SK-N-SH treated with all-trans-retinoic acid at 6 μM for 48 hours (cell line): ENCODE data around the gene RNASE9.

ENCODE experiments used
- ATAC-seq: fragments of 200-7000 bp; cut with Tn5 transposase; 3 replicates; pipeline ENCODE4 v1.9.1; 2020; ENCODE audit warnings: mild to moderate bottlenecking, moderate library complexity
- ARNTL ChIP-seq: fragments of 450-650 bp; formaldehyde crosslinking; IDR thresholded peaks from 2 replicates; pipeline ENCODE4 v1.5.0; 2020; ENCODE audit warnings: low read depth, mild to moderate bottlenecking, moderate library complexity, borderline replicate concordance
- BACH2 ChIP-seq: fragments of 250-450 bp; sonication (Bioruptor Pico); IDR thresholded peaks from 2 replicates; pipeline ENCODE4 v1.9.0; 2021; ENCODE audit warnings: mild to moderate bottlenecking, borderline replicate concordance
- CSDC2 ChIP-seq: fragments of 250-450 bp; sonication (Bioruptor Pico); IDR thresholded peaks from 2 replicates; pipeline ENCODE4 v1.5.0; 2020; ENCODE audit warnings: mild to moderate bottlenecking, moderate library complexity
- ESRRG ChIP-seq: fragments of 250-450 bp; sonication (Bioruptor Pico); IDR thresholded peaks from 2 replicates; pipeline ENCODE4 v1.6.1; 2021; ENCODE audit warnings: mild to moderate bottlenecking
- GLIS3 ChIP-seq: fragments of 250-450 bp; sonication (Bioruptor Pico); IDR thresholded peaks from 2 replicates; pipeline ENCODE4 v1.5.0; 2020; ENCODE audit warnings: mild to moderate bottlenecking, moderate library complexity
- ISL1 ChIP-seq: fragments of 250-450 bp; sonication (Bioruptor Pico); IDR thresholded peaks from 2 replicates; pipeline ENCODE4 v2.1.2; 2022; ENCODE audit warnings: mild to moderate bottlenecking, moderate library complexity
- OSR1 ChIP-seq: fragments of 250-450 bp; sonication (Bioruptor Pico); IDR thresholded peaks from 2 replicates; pipeline ENCODE4 v1.8.0; 2022; ENCODE audit warnings: moderate library complexity, mild to moderate bottlenecking, inconsistent platforms
- POU6F1 ChIP-seq: fragments of 250-450 bp; sonication (Bioruptor Pico); IDR thresholded peaks from 2 replicates; pipeline ENCODE4 v1.8.0; 2021; ENCODE audit warnings: low read depth, mild to moderate bottlenecking, moderate library complexity, borderline replicate concordance
- PPARA ChIP-seq: fragments of 250-450 bp; sonication (Bioruptor Pico); IDR thresholded peaks from 2 replicates; pipeline ENCODE4 v1.5.0; 2020; ENCODE audit warnings: mild to moderate bottlenecking, borderline replicate concordance
- RARB ChIP-seq: fragments of 250-450 bp; sonication (Bioruptor Pico); IDR thresholded peaks from 2 replicates; pipeline ENCODE4 v1.8.0; 2021; ENCODE audit warnings: mild to moderate bottlenecking, moderate library complexity
- SNAI2 ChIP-seq: fragments of 250-450 bp; sonication (Bioruptor Pico); IDR thresholded peaks from 2 replicates; pipeline ENCODE4 v1.5.0; 2020; ENCODE audit warnings: mild to moderate bottlenecking, moderate library complexity
- TCF4 ChIP-seq: fragments of 250-450 bp; sonication (Bioruptor Pico); IDR thresholded peaks from 2 replicates; pipeline ENCODE4 v1.8.0; 2021; ENCODE audit warnings: mild to moderate bottlenecking, moderate library complexity, borderline replicate concordance
- TOX ChIP-seq: fragments of 250-450 bp; sonication (Bioruptor Pico); IDR thresholded peaks from 2 replicates; pipeline ENCODE4 v1.8.0; 2021; ENCODE audit warnings: mild to moderate bottlenecking, moderate library complexity, borderline replicate concordance
- ZC3H10 ChIP-seq: fragments of 250-450 bp; sonication (Bioruptor Pico); IDR thresholded peaks from 2 replicates; pipeline ENCODE4 v1.5.1; 2021; ENCODE audit warnings: mild to moderate bottlenecking, moderate library complexity
- ZFP3 ChIP-seq: fragments of 250-450 bp; sonication (Bioruptor Pico); IDR thresholded peaks from 2 replicates; pipeline ENCODE4 v1.5.0; 2020; ENCODE audit warnings: mild to moderate bottlenecking, moderate library complexity
- ZFP30 ChIP-seq: fragments of 450-650 bp; formaldehyde crosslinking; IDR thresholded peaks from 2 replicates; pipeline ENCODE4 v1.5.0; 2022; ENCODE audit warnings: mild to moderate bottlenecking, moderate library complexity
- ZNF565 ChIP-seq: fragments of 450-650 bp; formaldehyde crosslinking; conservative IDR thresholded peaks from 2 replicates; pipeline ENCODE4 v1.5.0; 2020; ENCODE audit warnings: low read depth, mild to moderate bottlenecking, moderate library complexity
- ZNF70 ChIP-seq: fragments of 450-650 bp; formaldehyde crosslinking; IDR thresholded peaks from 2 replicates; pipeline ENCODE4 v1.5.0; 2020; ENCODE audit warnings: mild to moderate bottlenecking, moderate library complexity
- ZNF8 ChIP-seq: fragments of 450-650 bp; formaldehyde crosslinking; IDR thresholded peaks from 2 replicates; pipeline ENCODE4 v1.5.0; 2020; ENCODE audit warnings: mild to moderate bottlenecking, moderate library complexity
- TF ChIP-seq, protein P1 (sequence below): fragments of 250-450 bp; sonication (Bioruptor Pico); IDR thresholded peaks from 2 replicates; pipeline ENCODE4 v1.5.1; 2021; ENCODE audit warnings: mild to moderate bottlenecking, moderate library complexity
- TF ChIP-seq, protein P2 (sequence below): fragments of 250-450 bp; sonication (Bioruptor Pico); IDR thresholded peaks from 2 replicates; pipeline ENCODE4 v1.5.1; 2020; ENCODE audit warnings: low read depth, mild to moderate bottlenecking, moderate library complexity
- TF ChIP-seq, protein P3 (sequence below): fragments of 250-450 bp; sonication (Bioruptor Pico); IDR thresholded peaks from 2 replicates; pipeline ENCODE4 v1.5.0; 2020; ENCODE audit warnings: mild to moderate bottlenecking, moderate library complexity

Gene RNASE9

DNA sequence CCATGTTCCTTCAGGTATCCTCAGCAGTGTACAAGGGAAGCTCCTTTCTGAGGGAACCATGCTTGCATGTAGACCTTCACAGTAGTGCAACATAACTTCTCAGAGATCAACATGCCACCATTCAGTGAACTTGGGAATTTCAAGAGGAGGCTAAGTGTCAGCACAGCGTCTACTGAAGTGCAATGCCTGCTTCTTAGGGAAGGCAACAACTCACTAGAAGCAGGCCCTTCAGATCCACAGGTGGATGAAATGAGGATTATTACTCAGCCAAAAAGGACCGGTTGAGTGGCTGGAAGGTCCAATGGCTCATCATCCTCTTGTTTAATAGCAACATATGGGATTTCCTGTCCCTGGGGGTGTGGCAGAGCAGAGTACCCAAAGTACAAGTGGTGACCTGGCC lies 36.8 kb downstream of the RNASE9 start:
- TF ChIP-seq RARB (CRISPR knock-in tag): no peak
- TF ChIP-seq TOX (CRISPR knock-in tag): no peak
- TF ChIP-seq, protein P1, sequence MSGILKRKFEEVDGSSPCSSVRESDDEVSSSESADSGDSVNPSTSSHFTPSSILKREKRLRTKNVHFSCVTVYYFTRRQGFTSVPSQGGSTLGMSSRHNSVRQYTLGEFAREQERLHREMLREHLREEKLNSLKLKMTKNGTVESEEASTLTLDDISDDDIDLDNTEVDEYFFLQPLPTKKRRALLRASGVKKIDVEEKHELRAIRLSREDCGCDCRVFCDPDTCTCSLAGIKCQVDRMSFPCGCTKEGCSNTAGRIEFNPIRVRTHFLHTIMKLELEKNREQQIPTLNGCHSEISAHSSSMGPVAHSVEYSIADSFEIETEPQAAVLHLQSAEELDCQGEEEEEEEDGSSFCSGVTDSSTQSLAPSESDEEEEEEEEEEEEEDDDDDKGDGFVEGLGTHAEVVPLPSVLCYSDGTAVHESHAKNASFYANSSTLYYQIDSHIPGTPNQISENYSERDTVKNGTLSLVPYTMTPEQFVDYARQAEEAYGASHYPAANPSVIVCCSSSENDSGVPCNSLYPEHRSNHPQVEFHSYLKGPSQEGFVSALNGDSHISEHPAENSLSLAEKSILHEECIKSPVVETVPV (CRISPR knock-in tag): no peak
- no peak for TF ChIP-seq BACH2 (CRISPR knock-in tag)
- TF ChIP-seq ESRRG: no peak
- TF ChIP-seq POU6F1 (CRISPR knock-in tag): no peak
- TF ChIP-seq ARNTL: no peak
- TF ChIP-seq ZFP3 (CRISPR knock-in tag): no peak
- TF ChIP-seq, protein P2, sequence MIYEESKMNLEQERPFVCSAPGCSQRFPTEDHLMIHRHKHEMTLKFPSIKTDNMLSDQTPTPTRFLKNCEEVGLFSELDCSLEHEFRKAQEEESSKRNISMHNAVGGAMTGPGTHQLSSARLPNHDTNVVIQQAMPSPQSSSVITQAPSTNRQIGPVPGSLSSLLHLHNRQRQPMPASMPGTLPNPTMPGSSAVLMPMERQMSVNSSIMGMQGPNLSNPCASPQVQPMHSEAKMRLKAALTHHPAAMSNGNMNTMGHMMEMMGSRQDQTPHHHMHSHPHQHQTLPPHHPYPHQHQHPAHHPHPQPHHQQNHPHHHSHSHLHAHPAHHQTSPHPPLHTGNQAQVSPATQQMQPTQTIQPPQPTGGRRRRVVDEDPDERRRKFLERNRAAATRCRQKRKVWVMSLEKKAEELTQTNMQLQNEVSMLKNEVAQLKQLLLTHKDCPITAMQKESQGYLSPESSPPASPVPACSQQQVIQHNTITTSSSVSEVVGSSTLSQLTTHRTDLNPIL (CRISPR knock-in tag): no peak
- TF ChIP-seq TCF4 (CRISPR knock-in tag): no peak
- no peak for TF ChIP-seq PPARA (CRISPR knock-in tag)
- no peak for TF ChIP-seq CSDC2 (CRISPR knock-in tag)
- no peak for TF ChIP-seq ZNF565 (CRISPR knock-in tag)
- TF ChIP-seq, protein P3, sequence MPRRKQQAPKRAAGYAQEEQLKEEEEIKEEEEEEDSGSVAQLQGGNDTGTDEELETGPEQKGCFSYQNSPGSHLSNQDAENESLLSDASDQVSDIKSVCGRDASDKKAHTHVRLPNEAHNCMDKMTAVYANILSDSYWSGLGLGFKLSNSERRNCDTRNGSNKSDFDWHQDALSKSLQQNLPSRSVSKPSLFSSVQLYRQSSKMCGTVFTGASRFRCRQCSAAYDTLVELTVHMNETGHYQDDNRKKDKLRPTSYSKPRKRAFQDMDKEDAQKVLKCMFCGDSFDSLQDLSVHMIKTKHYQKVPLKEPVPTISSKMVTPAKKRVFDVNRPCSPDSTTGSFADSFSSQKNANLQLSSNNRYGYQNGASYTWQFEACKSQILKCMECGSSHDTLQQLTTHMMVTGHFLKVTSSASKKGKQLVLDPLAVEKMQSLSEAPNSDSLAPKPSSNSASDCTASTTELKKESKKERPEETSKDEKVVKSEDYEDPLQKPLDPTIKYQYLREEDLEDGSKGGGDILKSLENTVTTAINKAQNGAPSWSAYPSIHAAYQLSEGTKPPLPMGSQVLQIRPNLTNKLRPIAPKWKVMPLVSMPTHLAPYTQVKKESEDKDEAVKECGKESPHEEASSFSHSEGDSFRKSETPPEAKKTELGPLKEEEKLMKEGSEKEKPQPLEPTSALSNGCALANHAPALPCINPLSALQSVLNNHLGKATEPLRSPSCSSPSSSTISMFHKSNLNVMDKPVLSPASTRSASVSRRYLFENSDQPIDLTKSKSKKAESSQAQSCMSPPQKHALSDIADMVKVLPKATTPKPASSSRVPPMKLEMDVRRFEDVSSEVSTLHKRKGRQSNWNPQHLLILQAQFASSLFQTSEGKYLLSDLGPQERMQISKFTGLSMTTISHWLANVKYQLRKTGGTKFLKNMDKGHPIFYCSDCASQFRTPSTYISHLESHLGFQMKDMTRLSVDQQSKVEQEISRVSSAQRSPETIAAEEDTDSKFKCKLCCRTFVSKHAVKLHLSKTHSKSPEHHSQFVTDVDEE: no peak
- TF ChIP-seq ZC3H10 (CRISPR knock-in tag): no peak
- TF ChIP-seq ISL1 (CRISPR knock-in tag): no peak
- TF ChIP-seq OSR1 (CRISPR knock-in tag): no peak
- ATAC-seq: no peak

DNA sequence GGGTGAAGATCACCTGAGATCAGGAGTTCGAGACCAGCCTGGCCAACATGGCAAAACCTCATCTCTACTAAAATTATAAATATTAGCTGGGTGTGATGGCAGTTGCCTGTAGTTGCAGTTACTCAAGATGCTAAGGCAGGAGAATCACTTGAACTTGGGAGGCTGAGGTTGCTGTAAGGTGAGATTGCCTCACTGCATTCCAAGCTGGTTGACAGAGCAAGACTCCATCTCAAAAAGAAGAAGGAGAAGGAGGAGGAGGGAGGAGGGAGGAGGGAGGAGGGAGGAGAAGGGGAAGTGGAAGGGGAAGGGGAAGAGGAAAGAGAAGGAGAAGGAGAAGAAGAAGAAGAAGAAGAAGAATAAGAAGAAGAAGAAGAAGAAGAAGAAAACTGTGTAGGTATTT lies 38.5 kb downstream of the RNASE9 start:
- TF ChIP-seq ZNF8 (CRISPR knock-in tag) (no peak), ZFP3 (CRISPR knock-in tag) (no peak), TCF4 (CRISPR knock-in tag) (no peak), ZNF70 (CRISPR knock-in tag) (no peak), RARB (CRISPR knock-in tag) (no peak), ZFP30 (no peak)
- ATAC-seq: no peak

DNA sequence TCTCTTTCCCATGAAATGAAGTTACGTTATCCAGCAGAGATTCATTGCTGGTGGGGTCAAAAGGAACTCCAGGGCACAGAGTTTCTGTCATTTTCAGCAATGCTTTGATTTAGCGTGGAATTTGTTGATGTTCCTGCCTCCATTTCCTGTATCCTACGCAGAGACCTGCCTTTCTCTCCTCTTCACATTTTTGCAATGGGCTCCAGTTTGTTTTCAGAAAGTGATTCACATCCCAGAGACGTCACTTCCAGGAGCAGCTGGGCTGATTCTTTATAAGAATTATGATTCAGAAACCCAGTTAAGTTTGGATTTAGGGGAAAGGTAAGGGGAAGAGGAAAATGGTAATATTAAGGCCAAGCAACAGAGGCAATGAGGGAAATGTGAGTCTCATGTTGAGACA lies 43.9 kb downstream of the RNASE9 start:
- TF ChIP-seq BACH2 (CRISPR knock-in tag): no peak
- TF ChIP-seq SNAI2 (CRISPR knock-in tag): no peak
- TF ChIP-seq ARNTL: no peak
- TF ChIP-seq ESRRG: no peak
- TF ChIP-seq, protein P1 (CRISPR knock-in tag): no peak
- no peak for TF ChIP-seq CSDC2 (CRISPR knock-in tag)
- no peak for TF ChIP-seq GLIS3 (CRISPR knock-in tag)
- no peak for TF ChIP-seq TOX (CRISPR knock-in tag)
- TF ChIP-seq PPARA (CRISPR knock-in tag): no peak
- TF ChIP-seq, protein P2 (CRISPR knock-in tag): no peak
- TF ChIP-seq, all 23 proteins: peak for 0
- no peak for ATAC-seq
